Vagina (tissue), 2 donors: ENCODE results near the gene KIAA0753. TPM values are rescaled to one million over a fixed set of nuclear protein-coding genes. Genes with fewer than 3 reads are reported as not detected.
"Not testable (repeated sequence)": the region's sequence is repeated elsewhere in the genome, so short reads cannot be mapped to it uniquely, and the experiment has no call there.

ENCODE experiments used
- DNase-seq, 2 donors: peaks; one replicate each; pipeline ENCODE4 v3.0.0-alpha.2; 2017; ENCODE audit errors: extremely low spot score in 2 of 2
- H3K27ac ChIP-seq: fragments of 200-600 bp; sonication (generic); one replicate; pipeline ENCODE4 v1.5.1; 2019
- H3K27me3 ChIP-seq: fragments of 200-600 bp; sonication (generic); one replicate; pipeline ENCODE4 v1.5.1; 2019
- H3K36me3 ChIP-seq, 2 donors: fragments of 200-600 bp; sonication (generic); one replicate each; pipeline ENCODE4 v1.5.1; 2017 to 2019
- H3K4me1 ChIP-seq: fragments of 200-600 bp; sonication (generic); one replicate; pipeline ENCODE4 v1.5.1; 2019
- H3K4me3 ChIP-seq, 2 donors: fragments of 200-600 bp; sonication (generic); 1 replicate in 1 of 2; 2 replicates in 1 of 2; pipeline ENCODE4 v1.5.1; 2016 to 2019
- H3K9me3 ChIP-seq: fragments of 200-600 bp; sonication (generic); one replicate; pipeline ENCODE4 v1.5.1; 2019
- CTCF ChIP-seq, 3 experiments: fragments of 450-650 bp in 2 of 3; fragments of 200-600 bp in 1 of 3; sonication (generic) in 1 of 3; IDR thresholded peaks; one replicate each; pipeline ENCODE4 v1.5.1; 2017 to 2019; ENCODE audit warnings: antibody characterized with exemption in 3 of 3, mild to moderate bottlenecking in 2 of 3, moderate library complexity in 2 of 3
- POLR2A ChIP-seq, 2 donors: fragments of 450-650 bp; IDR thresholded peaks; one replicate each; pipeline ENCODE4 v1.6.1; 2017; ENCODE audit warnings: antibody characterized with exemption in 2 of 2, mild to moderate bottlenecking in 2 of 2, moderate library complexity in 2 of 2
- POLR2AphosphoS5 ChIP-seq, 2 donors: sonication (generic); formaldehyde crosslinking; IDR thresholded peaks; one replicate each; pipeline ENCODE4 v1.9.0; 2017; ENCODE audit warnings: antibody characterized with exemption in 2 of 2, mild to moderate bottlenecking in 2 of 2, low read depth in 1 of 2; ENCODE audit not compliant: insufficient read depth in 1 of 2
- intact Hi-C: fragments of 100-400 bp; cut with DNase I; formaldehyde crosslinking; loops from one replicate; pipeline ENCODE4 v1.15.1; 2023
- total RNA-seq: library from RNA; depleted of rRNA; stranded (reverse); fragments of >200 nt; gene quantifications from one replicate; pipeline ENCODE4 v1.2.3, GENCODE V29; 2016

KIAA0753 gene
- total RNA-seq, 1 donor from 2014 or later: 14.5 TPM

DNA sequence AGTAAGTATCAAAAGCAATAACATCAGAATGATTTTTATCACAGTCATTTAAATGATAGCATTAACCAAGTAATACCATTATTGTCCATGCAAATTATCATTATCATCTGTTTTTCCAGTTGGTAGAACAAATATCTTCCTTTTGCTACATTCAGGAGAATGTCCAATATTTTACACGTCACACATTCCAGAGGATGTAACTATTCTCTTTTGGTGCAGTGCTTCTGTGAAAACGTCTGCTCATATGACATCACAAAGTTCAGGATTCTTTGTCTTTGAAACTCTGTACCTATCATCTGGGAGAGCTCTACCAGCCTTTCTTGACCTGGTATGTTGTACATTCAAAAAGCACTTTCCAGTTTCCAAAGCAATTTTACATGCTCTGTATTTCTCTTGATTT, 44.0 kb downstream of the KIAA0753 start:
- Histone ChIP-seq H3K4me1 (peaks cover 6% of the 10 kb centered on the region), H3K4me3 (no peak overlapping the region), H3K27ac (no peak overlapping the region), H3K36me3 (peaks cover 3 to 53% of the 10 kb centered on the region in 2 donors), H3K27me3 (no peaks in the 10 kb centered on the region), H3K9me3 (no peaks in the 10 kb centered on the region)
- intact Hi-C loops: no loop called here
- no peak for DNase-seq
- TF ChIP-seq POLR2AphosphoS5 (IDR thresholded peaks at IDR 0.05; ENCODE audit: insufficient read depth in 1 of 2, low read depth in 1 of 2) (no peak), POLR2A (IDR thresholded peaks at IDR 0.05) (no peak), CTCF (IDR thresholded peaks at IDR 0.05) (no peak)

DNA sequence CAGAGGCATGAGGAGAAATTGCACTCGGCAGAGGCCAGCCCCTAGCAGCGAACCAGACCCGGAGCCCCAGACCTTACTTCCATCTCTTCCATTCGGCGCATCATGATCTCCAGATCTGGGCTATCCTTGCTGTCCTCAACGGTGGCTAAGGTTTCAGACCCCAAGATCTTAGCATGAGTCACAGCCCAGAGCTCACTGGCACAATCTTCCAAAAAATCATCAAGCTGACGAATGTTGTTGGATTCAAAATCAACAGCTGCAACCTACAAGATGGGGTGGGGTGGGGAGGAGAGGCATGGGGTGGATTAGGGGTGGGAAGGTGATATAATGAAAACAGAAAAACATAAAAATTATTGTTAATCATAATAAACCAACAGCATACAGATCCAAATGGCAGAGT, 44.4 kb downstream of the KIAA0753 start:
- TF ChIP-seq POLR2A (IDR thresholded peaks at IDR 0.05): no peak
- Histone ChIP-seq H3K4me1 (peaks cover 6% of the 10 kb centered on the region), H3K4me3 (no peak overlapping the region), H3K27ac (no peak overlapping the region), H3K27me3 (no peaks in the 10 kb centered on the region), H3K9me3 (no peaks in the 10 kb centered on the region), H3K36me3 (peaks cover 3 to 53% of the 10 kb centered on the region in 2 donors)
- intact Hi-C loops: no loop called here
- DNase-seq: no peak

GRCh38 chr17:6593371-6593770, 47.1 kb downstream of the KIAA0753 start:
- DNase-seq, H3K9me3 ChIP-seq, H3K4me1 ChIP-seq, H3K27me3 ChIP-seq, H3K27ac ChIP-seq, H3K4me3 ChIP-seq, intact Hi-C loops: not testable (repeated sequence)
- peaks cover 3 to 68% of the 10 kb centered on the region in 2 donors for H3K36me3 ChIP-seq

- H3K27ac ChIP-seq: no peak overlapping the region
- H3K4me3 ChIP-seq: no peak overlapping the region
- TF ChIP-seq POLR2A (IDR thresholded peaks at IDR 0.05): no peak
- no peak for TF ChIP-seq POLR2AphosphoS5 (IDR thresholded peaks at IDR 0.05; ENCODE audit: insufficient read depth in 1 of 2, low read depth in 1 of 2)
- TF ChIP-seq CTCF (IDR thresholded peaks at IDR 0.05): no peak
- intact Hi-C loops: no loop called here
- H3K9me3 ChIP-seq: no peaks in the 10 kb centered on the region
- H3K36me3 ChIP-seq: peaks cover 3 to 67% of the 10 kb centered on the region in 2 donors
- H3K27me3 ChIP-seq: no peaks in the 10 kb centered on the region
- no peaks in the 10 kb centered on the region for H3K4me1 ChIP-seq
- DNase-seq: no peak
These were observed 48.3 kb downstream of the KIAA0753 start for GRCh38 chr17:6592173-6592572.

- H3K27me3 ChIP-seq: no peaks in the 10 kb centered on the region
- no peaks in the 10 kb centered on the region for H3K9me3 ChIP-seq
- H3K4me1 ChIP-seq: no peaks in the 10 kb centered on the region
- no peak overlapping the region for H3K27ac ChIP-seq
- H3K36me3 ChIP-seq: peaks cover 3 to 65% of the 10 kb centered on the region in 2 donors
- TF ChIP-seq CTCF (IDR thresholded peaks at IDR 0.05): no peak
- TF ChIP-seq POLR2AphosphoS5 (IDR thresholded peaks at IDR 0.05; ENCODE audit: insufficient read depth in 1 of 2, low read depth in 1 of 2): peak in 1 of 2 donors; percentile 70
- no peak for DNase-seq
- no peak overlapping the region for H3K4me3 ChIP-seq
- intact Hi-C loops: no loop called here
These were observed 48.8 kb downstream of the KIAA0753 start for GRCh38 chr17:6591599-6592158.

GRCh38 chr17:6589266-6589946, 51.1 kb downstream of the KIAA0753 start:
- intact Hi-C loops: no loop called here
- H3K27ac ChIP-seq: no peak overlapping the region
- DNase-seq: no peak
- TF ChIP-seq POLR2AphosphoS5 (IDR thresholded peaks at IDR 0.05; ENCODE audit: insufficient read depth in 1 of 2, low read depth in 1 of 2) (no peak), POLR2A (IDR thresholded peaks at IDR 0.05) (no peak), CTCF (IDR thresholded peaks at IDR 0.05) (no peak)
- H3K9me3 ChIP-seq: no peaks in the 10 kb centered on the region
- peaks cover 0 to 64% of the 10 kb centered on the region in 2 donors for H3K36me3 ChIP-seq
- H3K27me3 ChIP-seq: no peaks in the 10 kb centered on the region
- no peak overlapping the region for H3K4me3 ChIP-seq
- H3K4me1 ChIP-seq: no peaks in the 10 kb centered on the region
